Epithelial cell of alveolus of lung (primary cell): ENCODE results near the gene HABP4. TPM values are rescaled to one million over a fixed set of nuclear protein-coding genes. Genes with fewer than 3 reads are reported as not detected.

Source experiments
- total RNA-seq: library from RNA; depleted of rRNA; stranded (reverse); fragments of >200 nt; gene quantifications from 2 replicates; pipeline ENCODE4 v1.2.1, GENCODE V29; 2015

HABP4 gene, protein sequence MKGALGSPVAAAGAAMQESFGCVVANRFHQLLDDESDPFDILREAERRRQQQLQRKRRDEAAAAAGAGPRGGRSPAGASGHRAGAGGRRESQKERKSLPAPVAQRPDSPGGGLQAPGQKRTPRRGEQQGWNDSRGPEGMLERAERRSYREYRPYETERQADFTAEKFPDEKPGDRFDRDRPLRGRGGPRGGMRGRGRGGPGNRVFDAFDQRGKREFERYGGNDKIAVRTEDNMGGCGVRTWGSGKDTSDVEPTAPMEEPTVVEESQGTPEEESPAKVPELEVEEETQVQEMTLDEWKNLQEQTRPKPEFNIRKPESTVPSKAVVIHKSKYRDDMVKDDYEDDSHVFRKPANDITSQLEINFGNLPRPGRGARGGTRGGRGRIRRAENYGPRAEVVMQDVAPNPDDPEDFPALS
- 4.6 and 11.2 TPM in 2 replicates for total RNA-seq

DNA sequence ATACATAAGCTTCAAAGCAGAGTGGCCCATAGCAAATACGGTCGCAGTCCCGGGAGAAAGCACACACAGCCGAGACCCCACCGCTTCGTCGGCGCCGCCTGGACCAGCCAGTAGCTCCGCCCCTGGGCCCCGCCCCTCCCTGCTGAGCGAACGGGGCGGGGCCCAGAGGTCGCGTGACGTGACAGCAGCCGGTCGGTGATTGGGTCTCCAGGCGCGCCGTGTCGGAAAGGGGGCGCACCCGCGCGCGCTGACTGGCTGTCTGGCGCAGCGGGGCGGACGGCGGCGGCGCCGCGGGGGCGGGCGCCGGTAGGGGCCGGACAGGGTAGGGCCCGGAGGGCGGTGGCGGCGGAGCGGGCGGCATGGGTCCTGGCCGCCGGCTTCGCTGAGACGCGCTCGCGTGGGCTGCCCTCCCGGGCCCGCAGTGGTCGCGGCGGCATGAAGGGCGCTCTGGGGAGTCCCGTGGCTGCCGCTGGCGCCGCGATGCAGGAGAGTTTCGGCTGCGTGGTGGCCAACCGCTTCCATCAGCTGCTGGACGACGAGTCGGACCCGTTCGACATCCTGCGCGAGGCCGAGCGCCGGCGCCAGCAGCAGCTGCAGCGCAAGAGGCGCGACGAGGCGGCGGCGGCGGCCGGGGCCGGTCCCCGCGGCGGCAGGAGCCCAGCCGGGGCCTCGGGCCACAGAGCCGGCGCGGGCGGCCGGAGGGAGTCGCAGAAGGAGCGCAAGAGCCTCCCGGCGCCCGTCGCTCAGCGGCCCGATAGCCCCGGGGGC lies at the start of gene HABP4:
Gene HABP4, plus strand, starts transcription at position 325 of the 768 bp plus-strand sequence. Its CDS starts 111 bp downstream, at position 436.

DNA sequence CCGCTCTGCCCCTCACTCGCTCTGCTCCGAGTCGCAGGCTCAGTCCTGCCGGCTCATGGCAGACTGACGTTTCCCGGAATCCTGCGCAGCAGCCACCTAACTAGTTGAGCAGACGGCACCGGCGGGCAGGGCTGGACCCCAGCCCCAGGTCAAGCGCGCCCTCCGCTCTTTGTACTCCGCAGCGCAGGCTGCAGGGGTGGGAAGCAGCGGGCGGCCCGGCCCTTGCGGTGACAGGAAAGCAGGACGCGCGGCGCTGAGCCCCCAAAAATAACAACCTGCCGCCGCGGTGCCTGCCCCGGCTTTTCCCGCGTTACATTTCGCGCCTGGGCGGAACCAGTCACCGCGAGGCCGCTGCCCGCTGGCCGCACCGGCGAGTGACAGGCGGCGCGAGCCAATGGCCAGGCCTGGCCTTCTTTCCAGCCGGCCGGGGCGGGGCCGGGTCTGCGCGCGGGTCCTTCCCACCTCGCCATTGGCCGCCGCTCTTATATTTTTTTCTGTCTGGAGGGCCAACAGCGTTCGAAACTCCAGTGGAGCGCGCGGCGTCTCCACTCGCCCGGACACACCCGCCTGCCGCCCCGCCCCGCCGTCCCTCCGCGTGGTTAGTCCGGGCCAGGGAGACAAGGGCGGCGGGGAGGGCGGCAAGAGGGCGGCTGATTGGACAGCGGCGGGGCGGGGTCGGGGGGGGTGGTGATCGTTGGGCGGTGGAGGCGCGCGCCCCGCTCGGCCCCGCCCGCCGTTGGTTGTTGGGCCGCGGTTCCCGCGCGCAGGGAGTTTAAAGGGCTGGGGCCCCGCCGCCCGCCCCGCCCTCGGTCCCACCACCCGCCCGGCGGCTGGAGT lies 31.7 kb upstream of the HABP4 start, which contains the start of gene ZNF367:
Gene ZNF367, minus strand, starts transcription at position 288 of the 837 bp plus-strand sequence. CDS start 338 bp downstream, outside the sequence.

Other genes with a start within 250 kb of the HABP4 start
- gene HSD17B3, start 148.0 kb upstream of the HABP4 start, total RNA-seq = not detected in 2 replicates
- 7.8 and 23.0 TPM in 2 replicates for gene SLC35D2, start 66.5 kb upstream of the HABP4 start, total RNA-seq
- gene ZNF367, start 31.8 kb upstream of the HABP4 start, total RNA-seq = 2.8 and 3.2 TPM in 2 replicates
- 11.8 and 18.3 TPM in 2 replicates for gene CDC14B, start 169.7 kb downstream of the HABP4 start, total RNA-seq
- 7.9 and 8.4 TPM in 2 replicates for gene PRXL2C, start 205.1 kb downstream of the HABP4 start, total RNA-seq